BJ (cell line): ENCODE measurements around the gene PSMB7. TPM values are rescaled to one million over a fixed set of nuclear protein-coding genes. Genes with fewer than 3 reads are reported as not detected.

Source experiments
- CTCF ChIA-PET: fragments of 350-600 bp; formaldehyde crosslinking; extraction: SDS; loops from one replicate; lab custom pipeline; 2021; ENCODE audit warnings: antibody characterized with exemption, inconsistent platforms; lab: Yijun Ruan, JAX
- POLR2A ChIA-PET: fragments of 300-600 bp; sonication (Branson Sonifier 250); formaldehyde crosslinking; extraction: SDS; loops from one replicate; lab custom pipeline; 2021; ENCODE audit warnings: antibody characterized with exemption; lab: Charles Lee
- DNase-seq: peaks from one replicate; pipeline ENCODE4 v3.0.0-alpha.2; 2011; ENCODE audit warnings: low read depth
- H3K27me3 ChIP-seq: 2 replicates; pipeline ENCODE4 v1.6.0; 2011; ENCODE audit warnings: low read length; ENCODE audit not compliant: control insufficient read depth, insufficient read depth
- H3K36me3 ChIP-seq: 2 replicates; pipeline ENCODE4 v1.5.1; 2011; ENCODE audit warnings: low read length; ENCODE audit not compliant: control insufficient read depth, insufficient read depth
- H3K4me3 ChIP-seq: 2 replicates; pipeline ENCODE4 v1.5.1; 2011; ENCODE audit warnings: low read depth, mild to moderate bottlenecking, control low read depth, low read length
- CTCF ChIP-seq: IDR thresholded peaks from 2 replicates; pipeline ENCODE4 v1.5.1; 2011; ENCODE audit warnings: low read depth, mild to moderate bottlenecking, control low read depth, inconsistent platforms, low read length, moderate library complexity; ENCODE audit not compliant: insufficient read depth
- polyA plus RNA-seq: library from polyadenylated mRNA; depleted of rRNA; stranded (reverse); fragments of >200 nt; gene quantifications from 2 replicates; pipeline ENCODE4 v1.2.3, GENCODE V29; 2011

The PSMB7 gene
- polyA plus RNA-seq, 1 experiment = 325 TPM

GRCh38 chr9:124331580-124331979 is 83.7 kb downstream of the PSMB7 start:
- ChIA-PET CTCF (interaction anchor here (1.0 kb wide), 1 partner anchor 11 kb away, joined by 3 read pairs; no protein-coding TSS in a partner anchor), POLR2A (no interaction called here)
- no peak for DNase-seq
- Histone ChIP-seq H3K4me3 (no peak overlapping the region), H3K36me3 (peaks cover 54% of the 10 kb centered on the region), H3K27me3 (no peaks in the 10 kb centered on the region)
- no peak for TF ChIP-seq CTCF

- peaks cover 57% of the 10 kb centered on the region for H3K36me3 ChIP-seq
- H3K4me3 ChIP-seq = no peak overlapping the region
- POLR2A ChIA-PET = no interaction called here
- DNase-seq = no peak
- no peaks in the 10 kb centered on the region for H3K27me3 ChIP-seq
- no peak for TF ChIP-seq CTCF
- CTCF ChIA-PET = no interaction called here
Observed at GRCh38 chr9:124330011-124330697, 85.1 kb downstream of the PSMB7 start.

GRCh38 chr9:124329206-124329792 is 85.9 kb downstream of the PSMB7 start:
- ChIA-PET CTCF (interaction anchor here (1.3 kb wide), 1 partner anchor 203 kb away, joined by 4 read pairs; no protein-coding TSS in a partner anchor), POLR2A (no interaction called here)
- DNase-seq = no peak
- no peak for TF ChIP-seq CTCF
- no peaks in the 10 kb centered on the region for H3K27me3 ChIP-seq
- no peak overlapping the region for H3K4me3 ChIP-seq
- peaks cover 59% of the 10 kb centered on the region for H3K36me3 ChIP-seq

GRCh38 chr9:124328285-124328684 is 87.0 kb downstream of the PSMB7 start:
- Histone ChIP-seq H3K36me3 (peaks cover 61% of the 10 kb centered on the region), H3K4me3 (no peak overlapping the region), H3K27me3 (no peaks in the 10 kb centered on the region)
- DNase-seq = no peak
- no peak for TF ChIP-seq CTCF
- ChIA-PET POLR2A (no interaction called here), CTCF (interaction anchor here (1.1 to 1.3 kb wide), 2 partner anchors 196 to 202 kb away, joined by 4 read pairs; no protein-coding TSS in a partner anchor)

- Histone ChIP-seq H3K36me3 (peaks cover 66% of the 10 kb centered on the region), H3K4me3 (no peak overlapping the region), H3K27me3 (no peaks in the 10 kb centered on the region)
- POLR2A ChIA-PET = no interaction called here
- CTCF ChIA-PET = interaction anchor here (1.1 kb wide), 1 partner anchor 195 kb away, joined by 4 read pairs; no protein-coding TSS in a partner anchor
- DNase-seq = no peak
- no peak for TF ChIP-seq CTCF
Observed at GRCh38 chr9:124327491-124327890, 87.8 kb downstream of the PSMB7 start.
